IMR-90 (cell line): ENCODE data around the gene PSMA2. TPM values are rescaled to one million over a fixed set of nuclear protein-coding genes. Genes with fewer than 3 reads are reported as not detected.

Experiments
- ATAC-seq: fragments of 200-7000 bp; cut with Tn5 transposase; 2 replicates; pipeline ENCODE4 v1.9.1; 2020; ENCODE audit warnings: low read depth, mild to moderate bottlenecking, moderate library complexity
- BruUV-seq: library from RNA; stranded (reverse); fragments of 400-500 nt; replicated peaks from 2 replicates; lab custom pipeline; 2021; lab: Mats Ljungman, UMichigan
- CTCF ChIA-PET: fragments of 300-600 bp; formaldehyde crosslinking; extraction: SDS; loops from one replicate; lab custom pipeline; 2021; ENCODE audit warnings: antibody characterized with exemption; lab: Yijun Ruan, JAX
- POLR2A ChIA-PET: fragments of 300-600 bp; sonication (Branson Sonifier 250); formaldehyde crosslinking; loops from one replicate; lab custom pipeline; 2022; ENCODE audit warnings: antibody characterized with exemption; ENCODE audit not compliant: unreplicated experiment; lab: Charles Lee
- DNase-seq: peaks from one replicate; pipeline ENCODE4 v3.0.0; 2013
- H2AFZ ChIP-seq: replicated peaks from 2 replicates; pipeline ENCODE3; 2013; ENCODE audit warnings: low read length, mild to moderate bottlenecking; ENCODE audit not compliant: poor library complexity
- H2AK5ac ChIP-seq: 2 replicates; pipeline ENCODE4 v1.6.1; 2013; ENCODE audit warnings: low read depth, low read length, inconsistent platforms
- H2AK9ac ChIP-seq: replicated peaks from 2 replicates; pipeline ENCODE3; 2013; ENCODE audit warnings: mild to moderate bottlenecking, low read depth, low read length, moderate library complexity; ENCODE audit not compliant: poor library complexity
- H2BK120ac ChIP-seq: 2 replicates; pipeline ENCODE4 v1.6.1; 2013; ENCODE audit warnings: low read depth, low read length, inconsistent platforms
- H2BK15ac ChIP-seq: 3 replicates; pipeline ENCODE4 v1.6.1; 2013; ENCODE audit warnings: low read depth, low read length, inconsistent platforms
- H2BK20ac ChIP-seq: 2 replicates; pipeline ENCODE4 v1.6.1; 2013; ENCODE audit warnings: low read depth, mild to moderate bottlenecking, inconsistent platforms, low read length, moderate library complexity
- H2BK5ac ChIP-seq: 2 replicates; pipeline ENCODE4 v1.6.1; 2013; ENCODE audit warnings: mild to moderate bottlenecking, low read depth, low read length, inconsistent platforms; ENCODE audit not compliant: poor library complexity, severe bottlenecking
- H3K14ac ChIP-seq: replicated peaks from 2 replicates; pipeline ENCODE4 v1.6.1; 2013; ENCODE audit warnings: low read depth, low read length, inconsistent platforms
- H3K18ac ChIP-seq: 2 replicates; pipeline ENCODE4 v1.6.1; 2013; ENCODE audit warnings: low read depth, low read length, control low read depth
- H3K23ac ChIP-seq: 2 replicates; pipeline ENCODE4 v1.6.1; 2013; ENCODE audit warnings: low read depth, low read length, inconsistent platforms
- H3K27ac ChIP-seq: 2 replicates; pipeline ENCODE4 v1.5.1; 2013; ENCODE audit warnings: mild to moderate bottlenecking, control low read depth, low read length; ENCODE audit not compliant: insufficient read depth
- H3K27me3 ChIP-seq: 2 replicates; pipeline ENCODE4 v1.6.1; 2013; ENCODE audit warnings: low read length; ENCODE audit not compliant: control insufficient read depth, insufficient read depth
- H3K36me3 ChIP-seq: 2 replicates; pipeline ENCODE4 v1.6.1; 2013; ENCODE audit warnings: low read length, mixed read lengths; ENCODE audit not compliant: control insufficient read depth, insufficient read depth
- H3K4ac ChIP-seq: 2 replicates; pipeline ENCODE4 v1.6.1; 2013; ENCODE audit warnings: low read depth, low read length, inconsistent platforms
- H3K4me1 ChIP-seq: 2 replicates; pipeline ENCODE4 v1.6.1; 2013; ENCODE audit warnings: low read length, mixed read lengths; ENCODE audit not compliant: control insufficient read depth, insufficient read depth
- H3K4me2 ChIP-seq: 2 replicates; pipeline ENCODE4 v1.6.1; 2013; ENCODE audit warnings: low read depth, mild to moderate bottlenecking, control low read depth, low read length, moderate library complexity
- H3K4me3 ChIP-seq: 2 replicates; pipeline ENCODE4 v1.5.1; 2013; ENCODE audit warnings: low read depth, mild to moderate bottlenecking, control low read depth, low read length, moderate library complexity; ENCODE audit not compliant: insufficient read depth
- H3K56ac ChIP-seq: 2 replicates; pipeline ENCODE4 v1.6.1; 2013; ENCODE audit warnings: low read length, inconsistent platforms; ENCODE audit not compliant: insufficient read depth; ENCODE audit errors: extremely low read depth
- H3K79me1 ChIP-seq, 2 experiments: 2 replicates each; pipeline ENCODE4 v1.6.1; 2013; ENCODE audit warnings: low read length in 2 of 2, inconsistent platforms in 1 of 2, low read depth in 1 of 2
- H3K9ac ChIP-seq: 2 replicates; pipeline ENCODE4 v1.6.1; 2013; ENCODE audit warnings: low read depth, low read length, control low read depth
- H3K9me1 ChIP-seq: 2 replicates; pipeline ENCODE4 v1.6.1; 2013; ENCODE audit warnings: low read length, inconsistent platforms; ENCODE audit not compliant: insufficient read depth
- H3K9me3 ChIP-seq: 2 replicates; pipeline ENCODE4 v1.6.1; 2013; ENCODE audit warnings: low read length; ENCODE audit not compliant: control insufficient read depth, insufficient read depth
- H4K20me1 ChIP-seq: 2 replicates; pipeline ENCODE4 v1.6.1; 2013; ENCODE audit warnings: low read length, inconsistent platforms; ENCODE audit not compliant: insufficient read depth
- H4K5ac ChIP-seq: 2 replicates; pipeline ENCODE4 v1.6.1; 2013; ENCODE audit warnings: mild to moderate bottlenecking, low read depth, low read length, control low read depth
- H4K8ac ChIP-seq, 2 experiments: 2 replicates each; pipeline ENCODE4 v1.6.1; 2013; ENCODE audit warnings: low read depth in 2 of 2, low read length in 2 of 2, control low read depth in 1 of 2, inconsistent platforms in 1 of 2
- H4K91ac ChIP-seq: 2 replicates; pipeline ENCODE4 v1.6.1; 2013; ENCODE audit warnings: low read depth, low read length, inconsistent platforms; ENCODE audit not compliant: insufficient read depth
- BHLHE40 ChIP-seq: fragments of 150-350 bp; IDR thresholded peaks from 2 replicates; pipeline ENCODE4 v1.6.1; 2016; ENCODE audit warnings: mild to moderate bottlenecking, low read depth, low read length
- MAZ ChIP-seq: IDR thresholded peaks from 2 replicates; pipeline ENCODE4 v1.6.1; 2012; ENCODE audit warnings: low read depth, mild to moderate bottlenecking, low read length, improper control_type of control experiment, moderate library complexity, borderline replicate concordance
- POLR2A ChIP-seq: IDR thresholded peaks from 2 replicates; pipeline ENCODE4 v1.6.1; 2012; ENCODE audit warnings: mild to moderate bottlenecking, low read depth, low read length
- RAD21 ChIP-seq: IDR thresholded peaks from 2 replicates; pipeline ENCODE4 v1.6.1; 2012; ENCODE audit warnings: low read length, improper control_type of control experiment
- SMC3 ChIP-seq: fragments of 150-350 bp; IDR thresholded peaks from 2 replicates; pipeline ENCODE4 v1.6.1; 2016; ENCODE audit warnings: low read depth, mild to moderate bottlenecking, antibody characterized with exemption, low read length, moderate library complexity
- WGBS, 2 experiments: methylation state at CpG; one replicate each; pipeline versions ENCODE4 v1.1.5 to v1.1.7; 2013; ENCODE audit warnings: missing lambda C conversion rate in 2 of 2; ENCODE audit not compliant: insufficient read length in 1 of 2; ENCODE audit errors: extremely low coverage in 2 of 2; 5-methylcytosine and 5-hydroxymethylcytosine counted together
- dilution Hi-C: fragments of 300-500 bp; cut with HindIII; formaldehyde crosslinking; loops from one replicate; pipeline ENCODE4 v1.14.3; 2018; ENCODE audit warnings: low sequenced_read_pairs; ENCODE audit not compliant: unreplicated experiment
- in situ Hi-C: fragments of 300-500 bp; cut with MboI; formaldehyde crosslinking; loops from 3 replicates; pipeline ENCODE4 v1.14.3; 2019; ENCODE audit warnings: low sequenced_read_pairs, inconsistent platforms, mixed read lengths
- intact Hi-C: fragments of 100-400 bp; cut with micrococcal nuclease; formaldehyde crosslinking; loops from 2 replicates; pipeline ENCODE4 v1.10.0; 2022
- polyA plus RNA-seq, 3 experiments: library from polyadenylated mRNA; depleted of rRNA; stranded (reverse); fragments of >200 nt; gene quantifications; 2 replicates each; pipeline ENCODE4 v1.2.3, GENCODE V29; 2012; ENCODE audit warnings: low replicate concordance in 1 of 3
- total RNA-seq: library from RNA; depleted of rRNA; stranded (reverse); fragments of >200 nt; gene quantifications from 2 replicates; pipeline ENCODE4 v1.2.3, GENCODE V29; 2012
- TF ChIP-seq, protein P1 (sequence below): fragments of 150-350 bp; IDR thresholded peaks from 2 replicates; pipeline ENCODE4 v1.6.1; 2017; ENCODE audit warnings: mild to moderate bottlenecking, antibody characterized with exemption, low read length, low read depth

The PSMA2 gene
- total and polyA plus RNA-seq, 2 of the 4 experiments (the other 2 are of a cell fraction), result 106 to 138 TPM

DNA sequence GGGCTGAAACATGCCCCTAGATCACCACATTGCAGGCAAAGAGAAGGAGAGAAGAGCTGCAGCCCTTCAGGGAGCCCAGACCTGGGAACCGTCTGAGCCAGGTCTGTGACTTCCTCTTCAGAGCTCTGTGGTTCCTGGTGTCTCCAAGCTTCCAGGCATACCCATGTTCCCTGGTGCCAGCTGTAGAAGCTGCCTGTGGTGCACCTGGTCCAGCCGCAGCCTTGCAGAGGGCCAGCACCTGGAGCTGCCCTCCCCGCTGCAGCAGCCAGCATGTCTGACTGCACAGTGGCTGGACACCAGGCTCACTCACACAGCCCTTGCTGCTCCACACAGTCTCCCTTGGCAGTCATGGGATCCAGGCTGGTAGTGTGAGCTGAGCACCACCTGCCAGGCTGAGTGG, 53.7 kb downstream of the PSMA2 start:
- H4K20me1 ChIP-seq, result no peaks in the 10 kb centered on the region
- POLR2A ChIA-PET, result no interaction called here
- no TSS peak for BruUV-seq
- H3K27me3 ChIP-seq, result peaks cover 9% of the 10 kb centered on the region; the same call in 1 of the 2 replicates
- in situ Hi-C loops, result no loop called here
- dilution Hi-C loops, result no loop called here
- no peaks in the 10 kb centered on the region for H3K9me3 ChIP-seq
- H4K5ac ChIP-seq, result no peak overlapping the region
- no peak overlapping the region for H3K56ac ChIP-seq
- H3K18ac ChIP-seq, result no peak overlapping the region
- no peak for DNase-seq
- no peak overlapping the region for H3K9ac ChIP-seq
- peaks cover 3% of the 10 kb centered on the region; the same call in 1 of the 2 replicates for H3K4me1 ChIP-seq
- no peak overlapping the region for H2AK9ac ChIP-seq
- H4K8ac ChIP-seq, result no peak overlapping the region
- H3K23ac ChIP-seq, result no peak overlapping the region
- CTCF ChIA-PET, result interaction anchor here (1.1 to 3.7 kb wide), 2 partner anchors 935 to 938 kb away, joined by 3 to 12 read pairs; no protein-coding TSS in a partner anchor
- H3K14ac ChIP-seq, result no peak overlapping the region
- TF ChIP-seq SMC3 (no peak), BHLHE40 (no peak), MAZ (no peak), RAD21 (no peak), POLR2A (no peak)
- TF ChIP-seq, protein P1, sequence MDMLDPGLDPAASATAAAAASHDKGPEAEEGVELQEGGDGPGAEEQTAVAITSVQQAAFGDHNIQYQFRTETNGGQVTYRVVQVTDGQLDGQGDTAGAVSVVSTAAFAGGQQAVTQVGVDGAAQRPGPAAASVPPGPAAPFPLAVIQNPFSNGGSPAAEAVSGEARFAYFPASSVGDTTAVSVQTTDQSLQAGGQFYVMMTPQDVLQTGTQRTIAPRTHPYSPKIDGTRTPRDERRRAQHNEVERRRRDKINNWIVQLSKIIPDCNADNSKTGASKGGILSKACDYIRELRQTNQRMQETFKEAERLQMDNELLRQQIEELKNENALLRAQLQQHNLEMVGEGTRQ, result no peak
- no peak for ATAC-seq
- WGBS, 2 experiments, result 96% methylated on average over 3 of the region's 3 CpGs; no CpG with 5 or more reads in 1 of the 2 experiments
- H2AFZ ChIP-seq, result no peak overlapping the region
- H3K9me1 ChIP-seq, result no peaks in the 10 kb centered on the region
- H3K79me1 ChIP-seq, result no peaks in the 10 kb centered on the region
- no peak overlapping the region for H3K4me2 ChIP-seq
- H3K36me3 ChIP-seq, result no peaks in the 10 kb centered on the region
- H4K91ac ChIP-seq, result no peak overlapping the region
- H2BK5ac ChIP-seq, result no peak overlapping the region
- H2BK15ac ChIP-seq, result no peak overlapping the region
- H3K4me3 ChIP-seq, result no peak overlapping the region
- intact Hi-C loops, result no loop called here
- no peak overlapping the region for H2AK5ac ChIP-seq
- no peak overlapping the region for H3K4ac ChIP-seq
- H2BK20ac ChIP-seq, result no peak overlapping the region
- no peak overlapping the region for H3K27ac ChIP-seq
- no peak overlapping the region for H2BK120ac ChIP-seq
